Testis (tissue), 3 donors: ENCODE results near the gene PPP1R14C. TPM values are rescaled to one million over a fixed set of nuclear protein-coding genes. Genes with fewer than 3 reads are reported as not detected.

ENCODE experiments used
- DNase-seq: peaks from one replicate; pipeline ENCODE4 v3.0.0-alpha.2; 2019
- H3K27ac ChIP-seq, 2 donors: fragments of 200-600 bp; sonication (generic); one replicate each; pipeline ENCODE4 v1.5.1; 2019
- H3K27me3 ChIP-seq: fragments of 200-600 bp; sonication (generic); one replicate; pipeline ENCODE4 v1.5.1; 2019
- H3K36me3 ChIP-seq: fragments of 200-600 bp; sonication (generic); one replicate; pipeline ENCODE4 v1.5.1; 2017; ENCODE audit warnings: low read depth; ENCODE audit errors: missing control alignments
- H3K4me1 ChIP-seq: fragments of 200-600 bp; sonication (generic); one replicate; pipeline ENCODE4 v1.5.1; 2019
- H3K4me3 ChIP-seq, 2 donors: fragments of 200-600 bp; sonication (generic); one replicate each; pipeline ENCODE4 v1.5.1; 2017 to 2019
- H3K9me3 ChIP-seq: fragments of 200-600 bp; sonication (generic); one replicate; pipeline ENCODE4 v1.5.1; 2017
- CTCF ChIP-seq, 3 experiments: fragments of 450-650 bp in 2 of 3; fragments of 200-600 bp in 1 of 3; sonication (generic) in 1 of 3; IDR thresholded peaks; one replicate each; pipeline ENCODE4 v1.5.1; 2016 to 2019; ENCODE audit warnings: antibody characterized with exemption in 3 of 3, mild to moderate bottlenecking in 2 of 3, moderate library complexity in 1 of 3
- POLR2A ChIP-seq: fragments of 450-650 bp; IDR thresholded peaks from one replicate; pipeline ENCODE4 v1.6.1; 2017; ENCODE audit warnings: antibody characterized with exemption, mild to moderate bottlenecking, moderate library complexity
- WGBS, 2 donors: methylation state at CpG; one replicate each; pipeline ENCODE4 v1.1.5; 2018; 5-methylcytosine and 5-hydroxymethylcytosine counted together
- intact Hi-C: fragments of 100-400 bp; cut with DNase I; formaldehyde crosslinking; loops from one replicate; pipeline ENCODE4 v1.15.1; 2023; ENCODE audit warnings: low total_unique reads
- polyA plus RNA-seq: library from polyadenylated mRNA; stranded (reverse); fragments of 350-450 nt; fragmentation: Illumina TruSeq; extraction: RNeasy Lipid Tissue Mini Kit (QIAGEN cat#74804); gene quantifications from one replicate; pipeline ENCODE4 v1.2.3, GENCODE V29; 2014; ENCODE audit warnings: low read depth, low replicate concordance; ENCODE audit not compliant: insufficient read depth
- total RNA-seq, 2 donors: library from RNA; depleted of rRNA; stranded (reverse); fragments of >200 nt; gene quantifications; one replicate each; pipeline ENCODE4 v1.2.3, GENCODE V29; 2016

PPP1R14C gene
- total and polyA plus RNA-seq, 3 donors from 2014 or later: 11.1 to 27.1 (median 22.4) TPM

- DNase-seq: no peak
- no peak overlapping the region for H3K4me3 ChIP-seq
- TF ChIP-seq POLR2A (no peak), CTCF (IDR thresholded peaks at IDR 0.05) (no peak)
- H3K27ac ChIP-seq: no peak overlapping the region
- WGBS, 2 donors: 89 to 91% methylated on average over 3 of the region's 3 CpGs
- H3K27me3 ChIP-seq: no peaks in the 10 kb centered on the region
- peaks cover 7% of the 10 kb centered on the region for H3K4me1 ChIP-seq
- H3K36me3 ChIP-seq: no peaks in the 10 kb centered on the region
- no peaks in the 10 kb centered on the region for H3K9me3 ChIP-seq
- intact Hi-C loops: no loop called here
Observed at GRCh38 chr6:150124235-150124634, 18.6 kb upstream of the PPP1R14C start.

- no peak overlapping the region for H3K4me3 ChIP-seq
- H3K27ac ChIP-seq: no peak overlapping the region
- H3K4me1 ChIP-seq: no peaks in the 10 kb centered on the region
- TF ChIP-seq CTCF (IDR thresholded peaks at IDR 0.05): no peak
- TF ChIP-seq POLR2A: no peak
- DNase-seq: no peak
- WGBS, 2 donors: 84 to 85% methylated on average over 13 of the region's 13 CpGs
- H3K36me3 ChIP-seq: no peaks in the 10 kb centered on the region
- intact Hi-C loops: no loop called here
- H3K9me3 ChIP-seq: no peaks in the 10 kb centered on the region
- H3K27me3 ChIP-seq: no peaks in the 10 kb centered on the region
Observed at GRCh38 chr6:150126641-150127291, 16.1 kb upstream of the PPP1R14C start.

GRCh38 chr6:150128425-150128824 is 14.4 kb upstream of the PPP1R14C start:
- no peak for TF ChIP-seq POLR2A
- no peak for TF ChIP-seq CTCF (IDR thresholded peaks at IDR 0.05)
- no peaks in the 10 kb centered on the region for H3K9me3 ChIP-seq
- DNase-seq: no peak
- WGBS, 2 donors: 87 to 95% methylated on average over 7 to 8 of the region's 8 CpGs
- no peaks in the 10 kb centered on the region for H3K27me3 ChIP-seq
- no peaks in the 10 kb centered on the region for H3K4me1 ChIP-seq
- intact Hi-C loops: no loop called here
- no peak overlapping the region for H3K27ac ChIP-seq
- no peaks in the 10 kb centered on the region for H3K36me3 ChIP-seq
- no peak overlapping the region for H3K4me3 ChIP-seq

GRCh38 chr6:150129616-150130505 is 13.0 kb upstream of the PPP1R14C start:
- TF ChIP-seq CTCF (IDR thresholded peaks at IDR 0.05) (no peak), POLR2A (no peak)
- Histone ChIP-seq H3K9me3 (no peaks in the 10 kb centered on the region), H3K27me3 (no peaks in the 10 kb centered on the region), H3K4me1 (no peaks in the 10 kb centered on the region), H3K4me3 (no peak overlapping the region), H3K27ac (no peak overlapping the region), H3K36me3 (no peaks in the 10 kb centered on the region)
- no peak for DNase-seq
- intact Hi-C loops: no loop called here
- 82% methylated on average over 9 of the region's 9 CpGs for WGBS, 2 donors
